Fibroblast of lung (primary cell): ENCODE data around the gene SORCS3.

Source experiments
- EZH2 ChIP-seq: IDR thresholded peaks from 2 replicates; pipeline ENCODE4 v1.5.1; 2012; ENCODE audit warnings: low read length, control low read depth, mild to moderate bottlenecking; ENCODE audit errors: missing control alignments
- TF ChIP-seq, protein P1 (sequence below), 2 donors: IDR thresholded peaks in 1 of 2; conservative IDR thresholded peaks in 1 of 2; 1 replicate in 1 of 2; 2 replicates in 1 of 2; pipeline ENCODE4 v1.5.1; 2011 to 2012; ENCODE audit warnings: low read length in 2 of 2, control low read depth in 1 of 2, inconsistent platforms in 1 of 2, low read depth in 1 of 2, mild to moderate bottlenecking in 1 of 2

DNA sequence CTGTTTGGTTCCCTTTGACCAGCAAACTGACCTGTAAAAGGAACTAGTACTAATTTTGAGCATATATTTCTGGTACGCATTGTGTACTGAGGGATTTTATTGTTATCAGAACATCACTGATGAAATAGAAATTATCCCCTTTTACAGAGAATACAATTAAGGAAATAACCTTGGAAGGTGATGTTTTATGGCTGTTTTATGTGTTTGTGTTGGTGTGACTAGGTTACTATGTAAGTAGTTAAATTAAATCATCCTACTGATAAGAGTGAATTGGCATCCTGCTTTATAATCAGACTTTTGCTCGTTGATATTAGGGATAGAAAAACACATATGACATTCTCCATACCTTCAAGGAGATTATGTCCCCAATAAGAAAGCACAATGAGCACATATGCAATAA, 596.6 kb downstream of the SORCS3 start:
- TF ChIP-seq, protein P1, sequence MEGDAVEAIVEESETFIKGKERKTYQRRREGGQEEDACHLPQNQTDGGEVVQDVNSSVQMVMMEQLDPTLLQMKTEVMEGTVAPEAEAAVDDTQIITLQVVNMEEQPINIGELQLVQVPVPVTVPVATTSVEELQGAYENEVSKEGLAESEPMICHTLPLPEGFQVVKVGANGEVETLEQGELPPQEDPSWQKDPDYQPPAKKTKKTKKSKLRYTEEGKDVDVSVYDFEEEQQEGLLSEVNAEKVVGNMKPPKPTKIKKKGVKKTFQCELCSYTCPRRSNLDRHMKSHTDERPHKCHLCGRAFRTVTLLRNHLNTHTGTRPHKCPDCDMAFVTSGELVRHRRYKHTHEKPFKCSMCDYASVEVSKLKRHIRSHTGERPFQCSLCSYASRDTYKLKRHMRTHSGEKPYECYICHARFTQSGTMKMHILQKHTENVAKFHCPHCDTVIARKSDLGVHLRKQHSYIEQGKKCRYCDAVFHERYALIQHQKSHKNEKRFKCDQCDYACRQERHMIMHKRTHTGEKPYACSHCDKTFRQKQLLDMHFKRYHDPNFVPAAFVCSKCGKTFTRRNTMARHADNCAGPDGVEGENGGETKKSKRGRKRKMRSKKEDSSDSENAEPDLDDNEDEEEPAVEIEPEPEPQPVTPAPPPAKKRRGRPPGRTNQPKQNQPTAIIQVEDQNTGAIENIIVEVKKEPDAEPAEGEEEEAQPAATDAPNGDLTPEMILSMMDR (conservative IDR thresholded peaks at IDR 0.05 in 1 of 2, IDR thresholded peaks at IDR 0.05 in 1 of 2; ENCODE audit: low read depth in 1 of 2, low read length in 2 of 2), result no peak
- no peak for TF ChIP-seq EZH2
